K562 (cell line): ENCODE measurements around the gene TCIRG1.

ENCODE experiments used
- FOS ChIP-seq: IDR thresholded peaks from 3 replicates; pipeline ENCODE4 v1.6.1; 2011; ENCODE audit not compliant: insufficient read length; ENCODE audit errors: extremely low read depth
- TARDBP ChIP-seq: fragments of 450-650 bp; IDR thresholded peaks from 2 replicates; pipeline ENCODE4 v1.6.1; 2016

DNA sequence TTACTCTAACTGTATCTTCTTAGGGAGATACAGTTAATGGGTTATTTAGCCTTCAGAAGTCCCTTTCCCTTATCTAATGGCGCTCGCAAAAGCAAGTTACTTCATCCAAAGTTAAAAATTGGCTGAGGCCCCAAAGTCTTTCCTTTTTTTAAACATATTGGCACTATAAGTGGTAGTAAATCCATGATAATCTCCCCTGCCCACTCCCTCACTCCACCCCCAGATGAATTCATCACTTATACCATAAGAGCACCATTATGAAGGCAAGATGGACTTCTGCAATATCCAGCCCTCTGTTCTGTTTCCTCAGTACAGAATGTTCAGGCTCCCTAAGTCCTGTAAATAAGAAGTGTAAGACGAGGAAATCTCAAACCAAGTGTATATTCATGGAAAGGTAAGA lies 44.7 kb downstream of the TCIRG1 start:
- no peak for TF ChIP-seq FOS
- TF ChIP-seq TARDBP, result no peak
